PC-9 (cell line): ENCODE data around the gene SAP130. TPM values are rescaled to one million over a fixed set of nuclear protein-coding genes. Genes with fewer than 3 reads are reported as not detected.

Source experiments
- BruUV-seq: library from RNA; stranded (reverse); fragments of 400-500 nt; replicated peaks from 2 replicates; lab custom pipeline; 2021; lab: Mats Ljungman, UMichigan
- CTCF ChIA-PET: fragments of 300-600 bp; sonication (Branson Sonifier 250); formaldehyde crosslinking; loops from one replicate; lab custom pipeline; 2022; ENCODE audit warnings: antibody characterized with exemption; lab: Charles Lee
- POLR2A ChIA-PET: fragments of 300-600 bp; sonication (Branson Sonifier 250); formaldehyde crosslinking; loops from one replicate; lab custom pipeline; 2022; ENCODE audit warnings: antibody characterized with exemption; ENCODE audit not compliant: unreplicated experiment; lab: Charles Lee
- DNase-seq, 2 experiments: peaks; one replicate each; pipeline versions ENCODE4 v3.0.0 to v3.0.0-alpha.2; 2015 to 2022; ENCODE audit warnings: mixed read lengths in 1 of 2
- H2AFZ ChIP-seq: fragments of 200-600 bp; sonication (generic); 2 replicates; pipeline ENCODE4 v1.8.1; 2017; ENCODE audit warnings: antibody characterized with exemption
- H3F3A ChIP-seq: fragments of 200-600 bp; sonication (generic); 2 replicates; pipeline ENCODE4 v1.8.1; 2017; ENCODE audit warnings: antibody characterized with exemption, mild to moderate bottlenecking, low read depth; ENCODE audit not compliant: insufficient read depth
- H3K27ac ChIP-seq: fragments of 200-600 bp; sonication (generic); 2 replicates; pipeline ENCODE4 v1.6.1; 2016; ENCODE audit warnings: mixed run types
- H3K27me3 ChIP-seq: fragments of 200-600 bp; sonication (generic); 2 replicates; pipeline ENCODE4 v1.6.1; 2016; ENCODE audit warnings: low read depth, mixed run types; ENCODE audit not compliant: insufficient read depth
- H3K36me3 ChIP-seq: fragments of 200-600 bp; sonication (generic); 2 replicates; pipeline ENCODE4 v1.6.1; 2016; ENCODE audit warnings: low read depth, mixed run types
- H3K4me1 ChIP-seq: fragments of 200-600 bp; sonication (generic); replicated peaks from 2 replicates; pipeline ENCODE4 v1.6.1; 2016; ENCODE audit warnings: mixed run types; ENCODE audit not compliant: insufficient read depth
- H3K4me2 ChIP-seq: fragments of 200-600 bp; sonication (generic); 2 replicates; pipeline ENCODE4 v1.6.1; 2017; ENCODE audit warnings: mixed run types
- H3K4me3 ChIP-seq: fragments of 200-600 bp; sonication (generic); 2 replicates; pipeline ENCODE4 v1.6.1; 2016; ENCODE audit warnings: mixed run types
- H3K79me2 ChIP-seq: fragments of 200-600 bp; sonication (generic); 2 replicates; pipeline ENCODE4 v1.6.1; 2017; ENCODE audit warnings: low read depth, mixed run types
- H3K9me2 ChIP-seq: fragments of 200-600 bp; sonication (generic); 2 replicates; pipeline ENCODE4 v1.8.1; 2017; ENCODE audit warnings: mild to moderate bottlenecking; ENCODE audit not compliant: insufficient read depth
- H3K9me3 ChIP-seq: fragments of 200-600 bp; sonication (generic); 2 replicates; pipeline ENCODE4 v1.8.1; 2016; ENCODE audit warnings: low read depth; ENCODE audit not compliant: insufficient read depth
- H4K20me1 ChIP-seq: fragments of 200-600 bp; sonication (generic); 2 replicates; pipeline ENCODE4 v1.8.1; 2017; ENCODE audit not compliant: insufficient read depth
- CTCF ChIP-seq: fragments of 200-600 bp; sonication (generic); conservative IDR thresholded peaks from 2 replicates; pipeline ENCODE4 v1.6.1; 2017; ENCODE audit warnings: mixed run types, antibody characterized with exemption, mild to moderate bottlenecking, moderate library complexity
- EZH2 ChIP-seq: fragments of 200-600 bp; sonication (generic); IDR thresholded peaks from 2 replicates; pipeline ENCODE4 v1.8.0; 2017; ENCODE audit warnings: antibody characterized with exemption, low read depth
- intact Hi-C: fragments of 100-400 bp; cut with micrococcal nuclease; formaldehyde crosslinking; loops from one replicate; pipeline ENCODE4 v1.10.0; 2022; ENCODE audit not compliant: unreplicated experiment
- total RNA-seq: library from RNA; stranded (reverse); gene quantifications from 2 replicates; pipeline ENCODE4 v1.2.3, GENCODE V29; 2021

SAP130 gene
- total RNA-seq, 1 experiment from 2014 or later, result 33.9 TPM

- CTCF ChIA-PET, result interaction anchor here (0.6 kb wide), 1 partner anchor 462 kb away, joined by 3 read pairs; no protein-coding TSS in a partner anchor
- no TSS peak for BruUV-seq
- H3K4me2 ChIP-seq, result no peak overlapping the region
- peaks cover 69% of the 10 kb centered on the region for H3K27me3 ChIP-seq
- DNase-seq, result no peak
- H3K79me2 ChIP-seq, result no peaks in the 10 kb centered on the region
- no peak overlapping the region for H3K4me3 ChIP-seq
- TF ChIP-seq EZH2 (no peak), CTCF (no peak)
- no peak overlapping the region for H2AFZ ChIP-seq
- H3K27ac ChIP-seq, result no peak overlapping the region
- no peaks in the 10 kb centered on the region for H3K4me1 ChIP-seq
- H3K9me2 ChIP-seq, result no peaks in the 10 kb centered on the region
- H3K9me3 ChIP-seq, result no peaks in the 10 kb centered on the region; the same call in 1 of the 2 replicates
- H4K20me1 ChIP-seq, result no peaks in the 10 kb centered on the region
- no peaks in the 10 kb centered on the region for H3K36me3 ChIP-seq
- intact Hi-C loops, result no loop called here
- POLR2A ChIA-PET, result no interaction called here
- no peaks in the 10 kb centered on the region for H3F3A ChIP-seq
Measured at GRCh38 chr2:128053331-128053730, 25.5 kb upstream of the SAP130 start.

GRCh38 chr2:128043041-128043440 lies 15.2 kb upstream of the SAP130 start:
- Histone ChIP-seq H3F3A (no peaks in the 10 kb centered on the region), H3K27ac (no peak overlapping the region), H3K4me1 (peaks cover 12% of the 10 kb centered on the region; the same call in 1 of the 2 replicates), H3K4me2 (no peak overlapping the region), H3K79me2 (no peaks in the 10 kb centered on the region), H3K9me3 (peaks cover 11% of the 10 kb centered on the region; the same call in 1 of the 2 replicates), H3K9me2 (no peaks in the 10 kb centered on the region), H3K27me3 (peaks cover 44% of the 10 kb centered on the region), H2AFZ (no peak overlapping the region), H3K36me3 (no peaks in the 10 kb centered on the region), H4K20me1 (no peaks in the 10 kb centered on the region), H3K4me3 (no peak overlapping the region)
- TF ChIP-seq EZH2 (no peak), CTCF (no peak)
- no TSS peak for BruUV-seq
- POLR2A ChIA-PET, result interaction anchor here (0.7 kb wide), 1 partner anchor 10 kb away, joined by 4 read pairs; no protein-coding TSS in a partner anchor
- intact Hi-C loops, result no loop called here
- CTCF ChIA-PET, result no interaction called here
- no peak for DNase-seq

GRCh38 chr2:128041561-128041960 lies 13.7 kb upstream of the SAP130 start:
- no TSS peak for BruUV-seq
- intact Hi-C loops, result no loop called here
- ChIA-PET CTCF (no interaction called here), POLR2A (no interaction called here)
- TF ChIP-seq CTCF, result no peak
- TF ChIP-seq EZH2, result no peak
- Histone ChIP-seq H3K9me2 (no peaks in the 10 kb centered on the region), H3K9me3 (peaks cover 25% of the 10 kb centered on the region), H3F3A (no peaks in the 10 kb centered on the region), H3K4me1 (peaks cover 12% of the 10 kb centered on the region; the same call in 1 of the 2 replicates), H3K27me3 (peaks cover 33% of the 10 kb centered on the region), H3K27ac (no peak overlapping the region), H4K20me1 (no peaks in the 10 kb centered on the region), H2AFZ (no peak overlapping the region), H3K4me2 (no peak overlapping the region), H3K79me2 (no peaks in the 10 kb centered on the region), H3K4me3 (no peak overlapping the region), H3K36me3 (no peaks in the 10 kb centered on the region)
- no peak for DNase-seq
